ENCODE results near the gene CTNNA1. TPM values are rescaled to one million over a fixed set of nuclear protein-coding genes. Genes with fewer than 3 reads are reported as not detected.

Gene CTNNA1
- total and polyA plus RNA-seq, 8 donors: 53.9 to 193 (median 108) TPM

DNA sequence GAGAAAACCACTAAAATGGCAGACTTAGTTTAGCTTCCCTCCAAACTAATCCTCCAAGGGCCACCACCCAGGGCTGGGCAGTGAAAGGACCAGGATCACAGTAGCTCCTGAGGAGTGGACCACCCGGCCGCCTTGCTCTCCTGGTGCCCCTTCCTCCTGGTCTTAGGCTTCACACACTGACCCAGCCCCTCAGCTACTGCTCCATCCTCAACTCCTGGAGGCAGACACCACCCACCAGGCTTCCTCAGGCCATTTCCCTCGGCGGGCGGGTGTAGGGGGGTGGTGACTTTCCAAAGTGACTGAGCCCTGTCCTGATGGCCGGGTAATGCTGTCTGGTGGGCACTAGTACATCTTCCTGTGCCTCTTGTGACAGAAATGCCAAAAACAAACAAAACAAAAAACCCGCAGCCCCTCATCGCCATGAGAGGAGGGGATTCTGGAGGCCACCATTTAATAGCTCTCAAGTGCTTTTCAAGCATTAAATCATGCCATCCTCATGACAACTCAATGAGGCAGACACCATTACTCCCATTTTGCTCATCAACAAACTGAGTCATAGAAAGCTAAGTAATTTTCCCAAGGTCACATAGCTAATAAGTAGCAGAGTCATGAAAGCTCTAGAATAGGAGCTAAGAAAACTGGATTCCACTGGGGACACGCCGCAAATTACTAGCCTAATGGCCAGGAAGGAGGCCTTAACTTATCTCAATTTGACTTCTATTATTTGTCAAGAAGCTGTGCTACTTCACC, 213.2 kb downstream of the CTNNA1 start:
- intact Hi-C loops (cut with DNase I): no loop called here
- peaks cover 31 to 56% (median 48%) of the 10 kb centered on the region in 3 donors for H3K4me1 ChIP-seq
- no peak overlapping the region for H3K4me3 ChIP-seq
- no peaks in the 10 kb centered on the region for H3K36me3 ChIP-seq
- ATAC-seq (no peak), FAIRE-seq (no peak), DNase-seq (no peak)
- H3K27me3 ChIP-seq: no peaks in the 10 kb centered on the region
- no peaks in the 10 kb centered on the region for H3K9me3 ChIP-seq
- H3K27ac ChIP-seq: no peak overlapping the region
- 93% methylated on average over 10 of the region's 10 CpGs for WGBS, 2 donors
- TF ChIP-seq CTCF (IDR thresholded peaks at IDR 0.05): no peak

GRCh38 chr5:138967791-138968448, 214.7 kb downstream of the CTNNA1 start:
- Histone ChIP-seq H3K4me1 (peaks cover 45 to 61% (median 55%) of the 10 kb centered on the region in 3 donors), H3K4me3 (no peak overlapping the region), H3K27ac (peak overlapping the region in 2 of 4 donors; percentile 27 to 54), H3K9me3 (no peaks in the 10 kb centered on the region), H3K36me3 (no peaks in the 10 kb centered on the region), H3K27me3 (no peaks in the 10 kb centered on the region)
- DNase-seq (peak in 4 of 6 donors; percentile 75 to 81 (median 80)), ATAC-seq (peak; percentile 45 to 63 (median 62)), FAIRE-seq (no peak)
- 55 to 56% methylated on average over 10 of the region's 10 CpGs for WGBS, 2 donors
- intact Hi-C loops (cut with DNase I): no loop called here
- TF ChIP-seq CTCF (IDR thresholded peaks at IDR 0.05): no peak

- 40 to 47% methylated on average over 4 of the region's 4 CpGs for WGBS, 2 donors
- H3K9me3 ChIP-seq: no peaks in the 10 kb centered on the region
- intact Hi-C loops (cut with DNase I): no loop called here
- peak overlapping the region in 2 of 4 donors; percentile 27 to 54 for H3K27ac ChIP-seq
- TF ChIP-seq CTCF (IDR thresholded peaks at IDR 0.05): no peak
- DNase-seq (no peak), FAIRE-seq (no peak), ATAC-seq (no peak)
- no peaks in the 10 kb centered on the region for H3K36me3 ChIP-seq
- H3K27me3 ChIP-seq: no peaks in the 10 kb centered on the region
- H3K4me3 ChIP-seq: no peak overlapping the region
- peaks cover 40 to 65% (median 62%) of the 10 kb centered on the region in 3 donors for H3K4me1 ChIP-seq
Observed at GRCh38 chr5:138968601-138969000, 215.4 kb downstream of the CTNNA1 start.

DNA sequence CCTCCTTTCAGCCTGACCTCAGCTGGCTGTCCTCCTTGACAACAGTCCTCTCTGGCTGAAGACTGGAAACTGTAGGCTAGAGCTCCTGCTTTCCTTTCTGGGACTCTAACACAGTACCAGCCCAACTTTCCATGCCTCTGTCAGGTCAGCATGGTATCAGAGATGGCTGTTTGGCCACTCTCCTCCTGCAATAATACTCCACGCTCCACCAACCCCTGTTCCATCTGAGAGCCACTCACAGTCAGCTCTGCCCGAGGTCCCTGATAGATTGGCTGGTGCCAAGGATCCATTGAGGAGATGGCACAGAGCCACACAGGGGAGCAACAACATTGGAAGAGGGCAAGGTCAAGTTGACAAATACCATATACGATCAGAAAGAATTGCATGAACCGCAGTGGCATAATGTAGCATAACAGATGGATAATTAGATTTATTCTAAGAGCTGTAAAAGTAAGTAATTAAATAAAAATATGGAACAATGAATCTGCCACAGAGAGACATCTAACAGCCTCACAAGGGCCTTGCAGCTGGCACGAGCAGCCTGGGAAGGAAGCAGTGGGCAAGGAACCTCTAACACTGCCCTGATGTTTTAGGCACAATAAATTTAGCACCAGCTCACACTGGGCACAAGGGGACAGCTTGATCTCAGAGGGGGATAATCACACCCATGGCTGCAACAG, 216.2 kb downstream of the CTNNA1 start:
- DNase-seq: peak in 2 of 6 donors; percentile 20 to 33
- no peak for FAIRE-seq

More for the DNA sequence above, 216.2 kb downstream of the CTNNA1 start:
- WGBS, 2 donors: 37 to 48% methylated on average over 5 of the region's 5 CpGs
- H3K27me3 ChIP-seq: no peaks in the 10 kb centered on the region
- no peak for ATAC-seq
- no peak overlapping the region for H3K4me3 ChIP-seq
- peaks cover 37 to 65% (median 60%) of the 10 kb centered on the region in 3 donors for H3K4me1 ChIP-seq
- H3K27ac ChIP-seq: peak overlapping the region in 2 of 4 donors; percentile 27 to 54
- TF ChIP-seq CTCF (IDR thresholded peaks at IDR 0.05): no peak
- H3K9me3 ChIP-seq: no peaks in the 10 kb centered on the region
- H3K36me3 ChIP-seq: no peaks in the 10 kb centered on the region
- intact Hi-C loops (cut with DNase I): no loop called here

All from pancreas (tissue), 10 donors.